ENCODE data around the gene RGS3. TPM values are rescaled to one million over a fixed set of nuclear protein-coding genes. Genes with fewer than 3 reads are reported as not detected.

Gene RGS3
- total RNA-seq, 1 donor from 2014 or later, result 42.7 TPM

GRCh38 chr9:113614843-113615648, 151.5 kb downstream of the RGS3 start:
- intact Hi-C loops (cut with micrococcal nuclease), result no loop called here

- intact Hi-C loops (cut with micrococcal nuclease), result no loop called here
Measured at GRCh38 chr9:113616116-113616515, 152.6 kb downstream of the RGS3 start.

- intact Hi-C loops (cut with micrococcal nuclease), result no loop called here
Measured at GRCh38 chr9:113616621-113617496, 153.3 kb downstream of the RGS3 start.

- intact Hi-C loops (cut with micrococcal nuclease), result no loop called here
Measured at GRCh38 chr9:113617550-113617949, 154.0 kb downstream of the RGS3 start.

- intact Hi-C loops (cut with micrococcal nuclease), result no loop called here
Measured at GRCh38 chr9:113618836-113619490, 155.4 kb downstream of the RGS3 start.

- intact Hi-C loops (cut with micrococcal nuclease), result no loop called here
Measured at GRCh38 chr9:113619491-113620376, 156.2 kb downstream of the RGS3 start.

GRCh38 chr9:113620377-113621161, 157.0 kb downstream of the RGS3 start:
- intact Hi-C loops (cut with micrococcal nuclease), result no loop called here

GRCh38 chr9:113621309-113621791, 157.8 kb downstream of the RGS3 start:
- intact Hi-C loops (cut with micrococcal nuclease), result no loop called here

- intact Hi-C loops (cut with micrococcal nuclease), result no loop called here
Measured at GRCh38 chr9:113621980-113622379, 158.5 kb downstream of the RGS3 start.

GRCh38 chr9:113622600-113623400, 159.3 kb downstream of the RGS3 start:
- intact Hi-C loops (cut with micrococcal nuclease), result no loop called here

- intact Hi-C loops (cut with micrococcal nuclease), result no loop called here
Measured at GRCh38 chr9:113623851-113624485, 160.4 kb downstream of the RGS3 start.

- intact Hi-C loops (cut with micrococcal nuclease), result no loop called here
Measured at GRCh38 chr9:113624721-113625120, 161.2 kb downstream of the RGS3 start.

GRCh38 chr9:113625486-113625885, 162.0 kb downstream of the RGS3 start:
- intact Hi-C loops (cut with micrococcal nuclease), result no loop called here

- intact Hi-C loops (cut with micrococcal nuclease), result no loop called here
Measured at GRCh38 chr9:113626735-113627495, 163.4 kb downstream of the RGS3 start.

- intact Hi-C loops (cut with micrococcal nuclease), result no loop called here
Measured at GRCh38 chr9:113628621-113629020, 165.1 kb downstream of the RGS3 start.

GRCh38 chr9:113630386-113631136, 167.0 kb downstream of the RGS3 start:
- intact Hi-C loops (cut with micrococcal nuclease), result no loop called here

GRCh38 chr9:113631137-113631765, 167.7 kb downstream of the RGS3 start:
- intact Hi-C loops (cut with micrococcal nuclease), result no loop called here
